ENCODE data around the gene ZNF419.
"Not testable (repeated sequence)": the region's sequence is repeated elsewhere in the genome, so short reads cannot be mapped to it uniquely, and the experiment has no call there.

- not testable (repeated sequence) for TF ChIP-seq CTCF, EP300, POLR2A (IDR thresholded peaks at IDR 0.05)
- TF ChIP-seq POLR2AphosphoS5 (IDR thresholded peaks at IDR 0.05), result peak; percentile 51 to 85 (median 72)
Observed at GRCh38 chr19:57487477-57488298, at the start of gene ZNF419.

All from sigmoid colon (tissue), 4 donors.